Transverse colon (tissue), 4 donors: ENCODE results near the gene WLS.

Experiments
- EP300 ChIP-seq: sonication (generic); formaldehyde crosslinking; IDR thresholded peaks from one replicate; pipeline ENCODE4 v1.6.1; 2017; ENCODE audit warnings: antibody characterized with exemption, low read depth
- POLR2A ChIP-seq: fragments of 450-650 bp; IDR thresholded peaks from one replicate; pipeline ENCODE4 v1.6.1; 2016; ENCODE audit warnings: antibody characterized with exemption, mild to moderate bottlenecking, moderate library complexity
- POLR2AphosphoS5 ChIP-seq, 3 donors: sonication (generic); formaldehyde crosslinking; IDR thresholded peaks; one replicate each; pipeline ENCODE4 v1.6.1; 2016; ENCODE audit warnings: antibody characterized with exemption in 3 of 3
- TF ChIP-seq, protein P1 (sequence below), 5 experiments: fragments of 200-600 bp in 3 of 5; fragments of 450-650 bp in 2 of 5; sonication (generic) in 3 of 5; IDR thresholded peaks; 1 replicate in 2 of 5; 2 replicates in 3 of 5; pipeline ENCODE4 v1.5.1; 2016 to 2017; ENCODE audit warnings: antibody characterized with exemption in 5 of 5, inconsistent platforms in 3 of 5, mild to moderate bottlenecking in 2 of 5, moderate library complexity in 1 of 5

DNA sequence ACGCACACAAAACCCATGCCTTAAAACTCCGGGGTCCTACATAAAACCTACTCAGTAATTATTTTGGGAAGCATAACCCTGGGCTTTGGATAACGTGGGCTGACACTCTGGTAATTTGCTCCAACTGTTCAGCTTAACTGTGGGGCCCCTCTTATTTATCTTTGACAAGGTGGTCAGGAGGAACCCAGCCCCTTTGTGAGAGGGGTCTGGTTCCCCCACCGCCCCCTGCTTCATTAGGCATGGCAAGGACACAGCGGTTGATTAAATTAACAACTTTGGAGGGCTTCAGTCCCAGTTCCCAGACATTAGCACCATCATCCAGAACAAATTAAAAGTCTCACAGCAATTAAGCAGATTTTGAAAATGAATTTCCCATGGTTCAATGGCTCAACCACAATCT is 14.7 kb downstream of the WLS start:
- no peak for TF ChIP-seq POLR2AphosphoS5 (IDR thresholded peaks at IDR 0.05)
- no peak for TF ChIP-seq EP300
- TF ChIP-seq POLR2A: no peak
- TF ChIP-seq, protein P1, sequence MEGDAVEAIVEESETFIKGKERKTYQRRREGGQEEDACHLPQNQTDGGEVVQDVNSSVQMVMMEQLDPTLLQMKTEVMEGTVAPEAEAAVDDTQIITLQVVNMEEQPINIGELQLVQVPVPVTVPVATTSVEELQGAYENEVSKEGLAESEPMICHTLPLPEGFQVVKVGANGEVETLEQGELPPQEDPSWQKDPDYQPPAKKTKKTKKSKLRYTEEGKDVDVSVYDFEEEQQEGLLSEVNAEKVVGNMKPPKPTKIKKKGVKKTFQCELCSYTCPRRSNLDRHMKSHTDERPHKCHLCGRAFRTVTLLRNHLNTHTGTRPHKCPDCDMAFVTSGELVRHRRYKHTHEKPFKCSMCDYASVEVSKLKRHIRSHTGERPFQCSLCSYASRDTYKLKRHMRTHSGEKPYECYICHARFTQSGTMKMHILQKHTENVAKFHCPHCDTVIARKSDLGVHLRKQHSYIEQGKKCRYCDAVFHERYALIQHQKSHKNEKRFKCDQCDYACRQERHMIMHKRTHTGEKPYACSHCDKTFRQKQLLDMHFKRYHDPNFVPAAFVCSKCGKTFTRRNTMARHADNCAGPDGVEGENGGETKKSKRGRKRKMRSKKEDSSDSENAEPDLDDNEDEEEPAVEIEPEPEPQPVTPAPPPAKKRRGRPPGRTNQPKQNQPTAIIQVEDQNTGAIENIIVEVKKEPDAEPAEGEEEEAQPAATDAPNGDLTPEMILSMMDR (IDR thresholded peaks at IDR 0.05): no peak
